Measurements from ENCODE around the gene GTF3C1. TPM values are rescaled to one million over a fixed set of nuclear protein-coding genes. Genes with fewer than 3 reads are reported as not detected.

Gene GTF3C1
- total and polyA plus RNA-seq, 2 of the 8 experiments (the other 6 are each of a cell fraction or from before 2014, with no cell fraction given), result 89.3 to 126 TPM

- Histone ChIP-seq H2BK5ac (ENCODE audit: low read depth, low read length) (no peak overlapping the region), H3K23me2 (ENCODE audit: low read depth, low read length) (no peaks in the 10 kb centered on the region; the same call in 1 of the 2 replicates), H2BK120ac (replicated peaks; ENCODE audit: low read depth, low read length) (no peak overlapping the region), H3K4me1 (replicated peaks in 1 of 4; ENCODE audit: control insufficient read depth in 3 of 4, insufficient read depth in 4 of 4, low read length in 3 of 4) (peaks cover 0 to 2% (median 0%) of the 10 kb centered on the region in 4 experiments; a peak in 1 of 7 replicates), H3K56ac (replicated peaks; ENCODE audit: insufficient read length, low read depth, low read length) (no peak overlapping the region), H4K8ac (ENCODE audit: extremely low read depth, insufficient read depth, low read length) (no peak overlapping the region), H2BK20ac (ENCODE audit: low read length) (no peak overlapping the region), H4K91ac (replicated peaks; ENCODE audit: insufficient read length, low read length) (no peak overlapping the region), H3K23ac (ENCODE audit: insufficient read length) (no peak overlapping the region), H3K9ac (replicated peaks in 1 of 4; ENCODE audit: extremely low read depth in 1 of 4, low read depth in 3 of 4, low read length in 3 of 4) (no peak overlapping the region), H3K79me2 (ENCODE audit: control insufficient read depth in 1 of 2, insufficient read depth in 2 of 2, low read length in 2 of 2) (no peaks in the 10 kb centered on the region), H3K9me3 (ENCODE audit: insufficient read depth in 2 of 2, low read depth in 1 of 2, low read length in 1 of 2) (no peaks in the 10 kb centered on the region), H3K18ac (ENCODE audit: extremely low read depth, low read length) (no peak overlapping the region), H3K79me1 (ENCODE audit: low read depth, low read length) (no peaks in the 10 kb centered on the region), H3K4me3 (ENCODE audit: extremely low read depth in 1 of 4, insufficient read depth in 2 of 4, low read depth in 3 of 4, low read length in 4 of 4) (no peak overlapping the region), H2BK12ac (ENCODE audit: low read depth, low read length) (peak overlapping the region; percentile 31; the same call in 1 of the 2 replicates), H4K5ac (ENCODE audit: insufficient read length, low read depth, low read length) (no peak overlapping the region), H2AK5ac (ENCODE audit: low read depth, low read length) (peak overlapping the region; percentile 10; the same call in 1 of the 2 replicates), H3K27me3 (replicated peaks in 1 of 4; ENCODE audit: control insufficient read depth in 3 of 4, extremely low read depth in 1 of 4, insufficient read depth in 3 of 4, low read length in 3 of 4) (no peaks in the 10 kb centered on the region; a peak in 1 of 7 replicates), H3K36me3 (ENCODE audit: control insufficient read depth in 2 of 4, insufficient read depth in 4 of 4, low read length in 3 of 4) (no peaks in the 10 kb centered on the region), H2BK15ac (ENCODE audit: low read length) (peak overlapping the region; percentile 18; the same call in 1 of the 2 replicates), H3K4me2 (ENCODE audit: insufficient read depth in 1 of 2, low read depth in 2 of 2, low read length in 2 of 2) (no peak overlapping the region), H3K14ac (ENCODE audit: insufficient read length) (no peak overlapping the region), H2AFZ (ENCODE audit: low read length) (no peak overlapping the region), H3K27ac (ENCODE audit: low read depth, low read length) (no peak overlapping the region), H4K20me1 (replicated peaks in 1 of 2; ENCODE audit: control insufficient read depth in 1 of 2, insufficient read depth in 2 of 2, low read length in 2 of 2) (peaks cover 0 to 2% of the 10 kb centered on the region in 2 experiments), H3K4ac (replicated peaks; ENCODE audit: insufficient read length, low read depth, low read length) (no peak overlapping the region)
- WGBS, 2 experiments (ENCODE audit: extremely low coverage in 1 of 2, insufficient coverage in 1 of 2, insufficient read length in 1 of 2, insufficient replicate concordance in 2 of 2, low coverage in 1 of 2, low lambda C conversion rate in 2 of 2, missing lambda C conversion rate in 1 of 2), result 88% methylated on average over 16 of the region's 16 CpGs; no CpG with 5 or more reads in 1 of the 2 experiments
- CTCF ChIA-PET (ENCODE audit: partially characterized antibody), result interaction anchor here (0.6 to 2.1 kb wide), 13 partner anchors 9 to 541 kb away, joined by 3 to 7 read pairs (median 3); no protein-coding TSS in a partner anchor
- TF ChIP-seq JUND (IDR thresholded peaks at IDR 0.05; ENCODE audit: low read length) (no peak), KDM4A (IDR thresholded peaks at IDR 0.05; ENCODE audit: low read depth, low read length, severe bottlenecking) (no peak), CHD2 (IDR thresholded peaks at IDR 0.05; ENCODE audit: low read length) (no peak), ASH2L (IDR thresholded peaks at IDR 0.05; ENCODE audit: low read length) (no peak), YY1 (IDR thresholded peaks at IDR 0.05; ENCODE audit: low read depth, low read length) (no peak), EGR1 (IDR thresholded peaks at IDR 0.05; ENCODE audit: borderline replicate concordance, low read depth, low read length) (no peak), MAFK (IDR thresholded peaks at IDR 0.05; ENCODE audit: low read depth, low read length) (no peak), SRF (IDR thresholded peaks at IDR 0.05; ENCODE audit: low read depth, low read length) (no peak), RFX5 (IDR thresholded peaks at IDR 0.05; ENCODE audit: borderline replicate concordance, low read depth, low read length) (no peak), POU5F1 (IDR thresholded peaks at IDR 0.05; ENCODE audit: low read depth, low read length) (no peak), FOSL1 (IDR thresholded peaks at IDR 0.05; ENCODE audit: insufficient read depth, low read depth, low read length) (no peak)
- TF ChIP-seq, protein P1, sequence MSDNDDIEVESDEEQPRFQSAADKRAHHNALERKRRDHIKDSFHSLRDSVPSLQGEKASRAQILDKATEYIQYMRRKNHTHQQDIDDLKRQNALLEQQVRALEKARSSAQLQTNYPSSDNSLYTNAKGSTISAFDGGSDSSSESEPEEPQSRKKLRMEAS (IDR thresholded peaks at IDR 0.05), result no peak
- POLR2A ChIA-PET (ENCODE audit: partially characterized antibody), result no interaction called here
- DNase-seq (ENCODE audit: low read depth in 1 of 2, low spot score in 2 of 2) (no peak), FAIRE-seq (no peak)
Measured at GRCh38 chr16:27452569-27453493, 96.9 kb downstream of the GTF3C1 start.
